NCI-H69 (cell line): Measurements from ENCODE around the gene CD40.

Source experiments
- DNase-seq: peaks from one replicate; lab custom pipeline; 2025; lab: John Stamatoyannopoulos, UW

CD40 gene

DNA sequence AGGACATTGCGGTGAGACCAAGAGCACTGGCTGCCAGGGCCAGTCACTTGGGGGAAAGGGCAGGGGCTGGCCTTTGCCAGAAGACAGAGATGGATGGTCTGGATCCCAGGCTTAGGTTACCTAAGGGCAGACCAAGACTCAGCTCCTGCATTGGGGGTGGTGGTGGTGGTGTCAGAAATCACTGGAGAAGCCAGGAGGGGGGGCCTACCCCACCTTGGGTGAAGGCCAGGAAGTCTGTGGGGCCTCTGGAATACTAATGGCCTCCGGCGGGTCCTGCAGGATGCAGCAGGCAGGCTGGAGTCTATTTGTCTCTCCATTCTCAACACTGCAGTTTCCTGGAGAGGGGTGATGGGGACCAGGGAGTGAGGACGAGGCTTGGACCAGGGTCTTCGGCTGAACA lies 32.8 kb downstream of the CD40 start:
- DNase-seq = peak; percentile 66

DNA sequence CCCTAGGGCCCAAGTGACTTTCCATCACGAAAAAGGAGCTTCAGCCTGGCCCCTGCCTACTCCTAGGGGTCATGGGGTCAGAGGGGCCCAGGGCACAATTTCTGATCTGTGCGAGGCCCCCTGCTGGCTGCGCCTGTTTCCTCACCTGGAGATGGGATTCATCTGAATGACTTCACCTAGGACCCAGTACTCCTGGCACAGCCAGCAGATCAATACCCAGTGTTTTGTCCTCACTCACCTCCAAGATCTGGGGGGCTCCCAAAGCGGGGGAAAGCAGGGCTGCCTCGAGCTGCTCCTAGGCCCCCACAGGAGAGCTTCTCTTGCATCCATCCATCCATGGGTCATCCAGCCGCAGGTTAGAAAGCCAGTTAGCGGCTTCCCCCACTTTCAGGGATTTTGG lies 33.8 kb downstream of the CD40 start:
- DNase-seq = no peak

DNA sequence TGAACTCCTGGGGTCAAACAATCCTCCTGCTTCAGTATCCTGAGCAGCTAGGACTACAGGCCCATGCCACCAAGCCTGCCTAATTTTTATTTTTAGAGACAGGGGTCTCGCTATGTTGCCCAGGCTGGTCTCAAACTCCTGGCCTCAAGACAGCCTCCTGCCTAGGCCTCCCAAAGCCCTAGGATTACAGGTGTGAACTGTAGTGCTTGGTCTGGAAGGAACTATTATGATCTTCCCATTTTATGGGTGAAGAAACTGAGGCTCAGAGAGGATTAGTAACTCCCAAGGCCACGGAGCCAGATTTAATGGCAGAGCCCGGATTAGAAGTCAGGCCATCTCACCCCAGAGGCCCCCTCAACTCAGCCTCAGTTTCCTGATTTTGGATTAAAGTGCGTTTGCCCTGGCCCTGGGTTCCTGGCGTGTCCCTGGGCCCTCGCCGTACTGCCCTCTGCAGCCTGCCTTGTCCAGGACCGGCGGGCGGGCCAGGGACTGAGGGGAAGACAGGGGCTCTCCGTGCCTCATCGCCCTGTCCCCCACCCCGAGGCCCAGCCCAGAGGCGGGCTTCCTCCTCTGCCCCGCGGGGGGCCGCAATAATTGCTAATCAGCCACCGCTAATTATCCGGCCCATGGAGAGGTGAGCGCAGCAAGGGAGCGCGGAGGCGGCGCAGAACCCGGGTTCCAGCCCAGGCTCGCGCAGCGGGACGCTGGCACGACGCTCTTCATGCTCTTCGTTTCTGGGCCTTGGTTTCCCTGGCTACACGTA lies 34.9 kb downstream of the CD40 start:
- DNase-seq = no peak

DNA sequence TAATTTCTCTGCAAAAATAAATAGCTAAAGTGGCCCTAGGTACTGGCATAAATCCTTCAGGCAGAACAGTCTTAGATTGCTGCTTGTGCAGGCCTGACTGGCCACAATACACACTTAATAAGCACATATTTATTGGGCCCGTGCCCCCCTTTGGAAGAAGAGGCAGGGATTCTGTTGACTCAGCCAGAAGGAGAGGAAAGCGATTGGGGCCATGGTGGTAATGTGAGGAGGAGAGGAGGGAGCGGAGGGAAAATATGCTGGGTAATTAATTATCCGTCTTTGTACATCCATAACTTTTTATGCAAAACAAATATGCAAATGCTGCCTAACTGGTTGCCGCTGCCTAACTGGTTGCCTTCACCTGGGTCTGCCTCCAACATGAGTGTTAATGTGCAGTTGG lies 36.2 kb downstream of the CD40 start:
- peak; percentile 71 for DNase-seq

DNA sequence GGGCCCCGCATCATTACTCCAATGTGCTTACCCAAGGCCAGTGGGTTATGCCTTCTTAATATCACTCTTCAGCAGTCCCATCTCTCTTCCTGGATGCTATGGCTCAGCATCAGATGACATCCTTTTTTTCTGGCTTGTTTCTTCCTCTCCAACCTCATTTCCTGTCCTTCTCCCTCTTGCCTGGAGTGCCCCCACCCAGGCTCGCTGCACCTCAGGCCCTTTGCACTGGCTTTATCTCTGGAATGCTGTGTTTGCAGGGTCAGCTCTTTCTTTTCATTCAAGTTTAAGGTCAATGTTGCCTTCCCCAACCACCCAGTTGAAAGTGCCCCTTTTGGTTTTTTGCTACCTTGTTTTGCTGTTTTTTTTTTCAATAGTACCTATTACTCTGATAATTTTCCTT lies 36.7 kb downstream of the CD40 start:
- no peak for DNase-seq

DNA sequence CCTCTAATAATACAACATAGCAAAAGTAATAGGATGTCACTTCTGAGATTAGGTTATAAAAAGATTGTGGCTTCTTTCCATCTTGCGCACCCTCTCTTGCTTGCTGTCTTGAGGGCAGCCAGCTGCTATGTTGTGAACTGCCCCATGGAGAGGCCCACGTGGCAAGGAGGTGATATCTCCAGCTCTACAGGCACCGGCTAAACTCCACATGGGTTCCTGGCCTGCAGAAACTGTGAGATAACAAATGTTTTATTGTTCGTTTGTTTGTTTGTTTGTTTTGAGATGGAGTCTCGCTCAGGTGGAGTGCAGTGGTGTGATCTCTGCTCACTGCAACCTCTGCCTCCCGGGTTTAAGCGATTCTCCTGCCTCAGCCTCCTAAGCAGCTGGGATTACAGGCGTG lies 38.0 kb downstream of the CD40 start:
- no peak for DNase-seq

DNA sequence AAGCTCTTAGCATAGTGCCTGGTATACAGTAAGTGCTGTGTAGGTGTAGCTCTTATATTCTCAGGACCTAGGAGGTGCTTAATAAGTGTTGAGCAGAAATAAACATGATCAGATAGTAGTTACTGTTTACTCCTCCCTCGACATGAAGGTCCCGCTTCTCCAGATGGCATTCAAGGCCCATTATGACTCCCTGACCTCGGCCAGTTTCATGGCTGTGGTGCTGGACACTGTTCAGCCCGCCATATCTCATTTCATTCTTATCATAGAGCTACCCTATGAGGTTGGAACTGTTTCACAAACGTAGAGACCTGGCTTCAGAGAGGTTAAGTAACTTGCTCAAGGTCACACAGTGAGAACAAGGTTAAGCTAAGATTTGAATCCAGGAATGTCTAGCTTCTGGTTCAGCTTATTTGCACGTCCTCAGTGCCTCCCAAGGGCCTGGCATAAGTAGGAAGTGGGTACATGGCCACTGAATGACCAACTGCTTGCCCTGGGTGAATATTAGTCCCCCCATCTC lies 39.0 kb downstream of the CD40 start:
- no peak for DNase-seq

DNA sequence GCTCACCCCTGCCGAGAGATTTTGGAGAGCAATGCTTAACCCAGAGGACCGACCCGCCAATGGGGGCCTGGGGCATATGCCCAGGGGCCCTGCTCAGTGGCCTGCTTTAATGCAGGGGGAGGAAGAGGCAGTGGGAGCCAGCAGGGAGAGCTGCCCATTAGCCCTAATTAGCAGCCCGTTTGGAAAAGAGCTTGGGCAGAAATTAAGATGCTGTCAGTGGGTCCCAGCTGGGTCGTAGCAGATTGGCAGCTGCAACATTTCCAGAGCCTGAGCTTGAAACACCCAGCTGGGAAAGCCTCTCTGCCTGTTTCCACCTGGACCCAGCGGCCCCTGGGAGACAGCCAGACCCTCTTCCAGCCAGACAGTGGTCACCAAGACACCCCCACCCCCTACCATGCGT lies 39.5 kb downstream of the CD40 start:
- peak; percentile 75 for DNase-seq

DNA sequence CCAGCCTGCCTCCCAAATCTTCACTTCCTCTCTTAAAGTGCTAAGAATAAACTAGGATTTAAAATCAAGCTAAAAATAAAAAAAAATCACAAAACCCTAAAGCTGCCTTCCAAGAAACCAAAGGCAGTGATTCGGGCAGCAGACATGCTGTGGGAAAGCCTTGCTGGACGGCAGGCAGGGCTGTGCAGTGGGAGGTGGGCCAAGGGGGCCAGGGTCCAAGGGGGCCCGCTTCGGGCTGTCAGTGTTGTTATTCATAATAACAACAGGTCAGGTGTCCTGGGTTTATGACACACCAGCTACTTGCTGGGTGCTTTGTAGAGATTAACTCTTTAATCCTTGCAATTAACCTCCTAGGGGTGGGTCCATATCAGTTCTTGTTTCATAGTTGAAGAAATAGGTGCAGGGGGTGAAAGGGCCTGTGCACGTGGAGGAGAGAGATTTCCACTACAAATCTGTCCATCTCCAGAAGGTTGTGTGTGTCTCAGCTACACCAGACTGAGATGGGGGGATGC lies 40.4 kb downstream of the CD40 start:
- no peak for DNase-seq

DNA sequence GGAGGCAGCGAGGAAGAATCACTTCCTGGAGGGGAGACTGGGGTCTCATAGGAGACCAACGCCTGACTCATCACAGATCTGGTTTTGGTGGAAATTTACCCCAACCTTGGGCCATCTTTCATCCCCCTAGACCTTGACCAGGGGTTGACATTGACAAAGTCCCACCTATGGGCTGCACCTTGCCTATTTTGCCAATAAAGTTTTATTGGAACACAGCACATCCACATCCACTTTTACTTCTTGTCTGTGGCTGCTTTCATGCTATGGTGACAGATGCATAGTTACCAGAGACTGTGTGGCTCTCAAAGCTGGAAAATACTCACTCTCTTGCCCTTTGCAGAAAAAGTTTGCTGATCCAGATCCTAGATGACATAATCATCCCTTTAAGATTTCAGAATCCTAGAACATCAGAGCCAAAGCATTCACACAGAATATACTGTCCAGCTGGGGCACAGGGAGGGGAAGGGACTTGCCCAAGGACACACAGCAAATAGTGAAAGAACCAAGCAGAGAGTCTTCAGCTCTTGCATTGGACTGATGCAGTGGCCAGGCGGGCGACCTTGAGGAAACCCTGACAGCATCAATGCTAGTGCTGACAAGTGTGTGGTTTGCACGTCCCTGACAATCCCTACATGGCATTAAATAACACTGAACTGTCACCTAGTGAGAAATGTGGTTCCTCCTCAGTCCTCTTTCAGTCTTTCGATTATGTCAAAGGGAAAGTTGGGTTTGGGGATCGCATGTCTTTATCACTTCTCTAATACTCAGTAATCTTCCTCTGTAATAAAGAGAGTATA lies 41.2 kb downstream of the CD40 start:
- no peak for DNase-seq

DNA sequence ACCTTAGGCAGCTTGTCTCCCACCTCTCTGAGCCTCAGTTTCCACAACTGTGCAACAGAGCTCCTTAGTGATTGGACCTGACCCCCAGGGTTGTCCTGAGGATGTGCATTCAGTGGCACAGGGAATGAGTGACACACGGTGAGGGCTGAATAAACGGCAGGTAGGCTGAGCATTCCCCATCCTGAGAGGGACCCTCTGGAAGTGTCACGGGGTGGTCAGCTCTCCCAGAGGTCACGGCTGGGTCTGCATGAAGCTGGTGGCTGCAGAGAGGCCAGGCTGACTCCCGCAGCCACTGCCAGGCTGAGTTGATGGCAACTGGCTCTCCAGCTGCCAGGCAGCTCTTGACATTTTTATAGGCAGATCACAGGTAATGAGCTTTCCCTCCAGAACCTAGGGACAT lies 42.5 kb downstream of the CD40 start:
- no peak for DNase-seq

DNA sequence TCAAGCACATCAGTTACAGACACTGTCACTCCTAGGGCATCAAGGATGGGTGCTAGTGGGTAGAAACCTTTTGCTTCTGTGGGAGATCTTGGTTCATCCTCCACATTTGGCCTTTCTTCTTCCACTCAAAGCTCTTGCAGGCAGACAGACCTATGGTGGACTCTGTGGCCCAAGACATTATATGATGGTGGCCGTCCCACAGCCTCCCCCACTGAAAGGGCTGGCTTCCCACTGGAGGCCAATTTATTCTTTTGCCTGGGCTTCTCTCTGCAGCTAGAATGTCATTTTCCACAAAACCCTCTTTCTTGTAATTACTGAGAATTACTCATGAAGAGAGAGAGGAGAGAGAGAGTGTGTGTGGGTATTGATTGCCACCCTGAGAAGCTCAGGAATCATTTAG lies 43.8 kb downstream of the CD40 start:
- DNase-seq = no peak

DNA sequence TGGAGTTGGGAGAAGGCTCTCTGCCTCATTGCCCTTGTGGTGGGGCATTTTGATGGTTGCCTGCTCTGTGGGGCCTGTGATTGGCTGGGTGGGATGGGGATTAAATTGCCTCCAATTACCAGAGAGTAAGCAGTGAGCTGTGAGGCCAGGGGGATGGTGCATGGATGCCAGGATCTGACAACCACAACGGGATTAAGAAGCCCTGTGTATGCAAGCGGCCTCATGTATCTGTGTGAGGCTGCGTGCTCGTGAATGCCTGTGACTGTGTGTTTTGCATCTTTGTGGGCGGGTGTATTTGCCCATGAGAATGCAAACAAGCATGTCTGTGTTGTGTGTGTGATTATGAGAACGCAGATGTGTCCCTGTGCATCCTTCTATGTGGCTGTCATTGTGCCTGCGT lies 46.1 kb downstream of the CD40 start:
- DNase-seq = no peak

DNA sequence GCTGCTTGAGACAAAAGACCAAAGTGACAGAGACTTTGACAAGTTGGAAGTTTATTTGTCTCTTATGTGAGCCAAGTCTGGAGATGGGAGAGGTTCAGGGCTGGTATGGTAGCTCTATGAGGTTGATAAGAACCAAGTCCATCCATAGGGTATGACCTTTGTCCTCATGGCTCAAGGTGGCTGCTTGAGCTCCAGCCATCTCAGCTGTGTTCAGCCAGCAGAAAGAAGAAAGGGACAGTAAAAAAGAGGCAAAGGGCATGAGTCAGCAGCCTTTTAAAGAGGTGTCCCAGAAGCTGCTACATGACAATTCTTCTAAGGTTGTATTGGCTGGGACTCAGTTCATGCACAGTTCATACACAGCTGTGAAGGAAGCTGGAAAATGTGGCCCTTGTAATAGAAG lies 49.0 kb downstream of the CD40 start:
- DNase-seq = no peak

DNA sequence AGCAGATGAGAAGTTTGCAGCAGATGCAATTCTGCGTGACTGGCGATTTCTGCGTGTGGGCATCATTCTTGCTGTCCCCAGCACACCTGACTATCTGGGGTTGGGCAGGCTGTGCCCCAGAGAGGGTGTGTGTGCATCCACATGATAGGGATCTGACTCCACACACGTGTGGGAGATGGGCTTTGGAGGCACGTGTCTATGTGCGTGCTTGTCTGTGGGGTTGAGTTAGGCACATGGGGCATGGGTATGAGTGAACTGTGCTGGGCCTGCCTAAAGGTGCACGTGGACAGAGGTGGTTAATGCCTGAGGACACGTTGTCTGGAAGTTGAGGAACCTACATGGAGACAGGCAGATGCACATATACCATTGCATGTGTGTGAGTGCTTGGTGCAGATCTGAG lies 50.3 kb downstream of the CD40 start:
- DNase-seq = no peak

DNA sequence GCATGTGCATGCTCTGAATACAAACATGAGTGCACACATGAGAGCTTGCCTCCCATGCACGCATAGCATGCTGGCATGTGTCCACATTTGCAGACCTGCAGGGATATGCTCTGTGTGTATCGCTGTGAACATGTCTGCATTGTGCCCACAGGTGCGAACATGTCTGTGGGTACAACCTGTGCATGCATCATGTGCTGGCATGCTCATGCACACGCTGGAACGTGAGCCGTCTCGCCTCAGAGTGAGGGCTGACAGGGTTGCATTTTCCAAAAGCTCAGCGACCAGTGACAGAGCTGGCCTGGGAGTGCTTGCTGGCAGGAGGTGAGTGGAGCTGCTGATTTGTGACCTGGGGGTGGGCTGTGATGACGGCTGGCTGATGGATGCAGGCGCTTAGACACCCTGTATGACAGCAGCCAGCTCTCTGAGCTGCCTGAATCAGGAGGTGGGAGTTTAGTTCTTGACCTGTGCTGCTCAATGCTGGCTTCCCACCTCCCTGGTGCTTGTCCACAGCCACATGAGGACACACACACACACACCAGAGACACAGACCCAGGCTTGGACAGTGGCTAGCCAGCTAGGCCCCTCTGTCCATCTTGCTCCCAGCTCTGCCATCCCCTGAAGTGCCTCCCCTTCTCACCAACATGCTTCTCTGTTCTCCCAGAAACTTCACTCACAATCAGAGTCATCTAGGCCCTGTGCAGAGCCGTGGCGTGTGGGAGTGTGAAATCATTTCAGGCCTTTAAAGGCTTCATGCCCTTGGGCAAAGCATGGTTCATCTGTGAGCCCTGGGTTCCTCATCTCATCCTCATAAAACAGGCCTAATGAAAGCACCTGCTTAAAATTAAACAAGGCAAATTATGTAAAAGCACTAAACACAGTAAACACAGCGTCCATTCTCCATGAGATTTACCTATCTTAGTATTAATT lies 51.4 kb downstream of the CD40 start:
- peak; percentile 67 for DNase-seq

DNA sequence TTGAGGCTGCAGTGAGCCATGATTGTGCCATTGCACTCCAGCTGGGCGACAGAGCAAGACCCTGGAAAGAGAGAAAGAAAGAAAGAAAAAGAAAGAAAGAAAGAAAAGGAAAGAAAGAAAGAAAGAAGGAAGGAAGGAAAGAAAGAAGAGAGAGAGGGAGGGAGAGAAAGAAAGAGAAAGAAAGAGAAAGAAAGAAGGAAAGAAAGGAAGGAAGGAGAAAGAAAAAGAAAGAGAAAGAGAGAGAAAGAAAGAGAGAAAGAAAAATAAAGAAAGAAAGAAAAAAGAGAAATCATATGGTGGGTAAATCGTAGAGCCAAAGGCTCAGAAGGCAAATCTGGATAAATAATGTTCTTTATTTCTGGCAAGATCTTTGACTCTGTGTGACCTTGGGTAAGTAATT lies 53.4 kb downstream of the CD40 start:
- DNase-seq = no peak

DNA sequence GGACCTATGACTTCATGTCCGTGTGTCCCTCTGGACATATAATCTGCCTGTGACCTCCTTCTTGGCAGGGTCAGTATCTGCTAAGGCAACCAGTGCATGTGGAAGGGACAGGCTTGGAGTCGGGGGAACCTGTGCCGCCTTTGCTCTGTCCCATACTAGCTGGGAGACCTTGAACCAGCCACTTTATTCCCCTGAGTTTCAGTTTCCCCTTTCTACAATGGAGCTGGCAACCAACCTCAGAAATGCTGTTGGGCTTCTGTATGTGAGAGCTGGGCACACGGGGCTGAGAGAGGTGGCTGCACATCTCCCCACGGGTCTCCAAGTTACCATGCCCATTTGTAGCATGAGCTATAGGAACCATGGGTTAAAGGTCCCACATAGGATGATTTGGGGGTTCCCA lies 53.8 kb downstream of the CD40 start:
- no peak for DNase-seq

DNA sequence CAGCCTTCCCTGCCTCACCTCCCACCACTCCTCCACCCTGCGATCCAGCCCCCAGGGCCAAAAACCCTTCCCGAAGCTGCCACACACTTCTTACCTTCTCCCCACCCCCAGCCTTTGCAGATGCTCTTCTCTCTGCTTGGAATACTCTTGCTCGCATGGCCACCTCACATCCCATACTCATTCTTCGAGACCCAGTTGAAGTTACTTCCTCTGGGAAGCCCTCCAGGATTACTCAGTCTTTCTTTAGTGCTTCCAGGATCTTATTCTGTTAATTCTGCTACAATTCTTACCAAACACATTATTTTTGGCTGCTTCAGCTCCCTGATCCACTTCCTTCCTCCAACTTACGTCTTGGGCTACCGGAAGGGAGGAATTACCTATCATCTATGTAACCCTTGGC lies 54.3 kb downstream of the CD40 start:
- no peak for DNase-seq

DNA sequence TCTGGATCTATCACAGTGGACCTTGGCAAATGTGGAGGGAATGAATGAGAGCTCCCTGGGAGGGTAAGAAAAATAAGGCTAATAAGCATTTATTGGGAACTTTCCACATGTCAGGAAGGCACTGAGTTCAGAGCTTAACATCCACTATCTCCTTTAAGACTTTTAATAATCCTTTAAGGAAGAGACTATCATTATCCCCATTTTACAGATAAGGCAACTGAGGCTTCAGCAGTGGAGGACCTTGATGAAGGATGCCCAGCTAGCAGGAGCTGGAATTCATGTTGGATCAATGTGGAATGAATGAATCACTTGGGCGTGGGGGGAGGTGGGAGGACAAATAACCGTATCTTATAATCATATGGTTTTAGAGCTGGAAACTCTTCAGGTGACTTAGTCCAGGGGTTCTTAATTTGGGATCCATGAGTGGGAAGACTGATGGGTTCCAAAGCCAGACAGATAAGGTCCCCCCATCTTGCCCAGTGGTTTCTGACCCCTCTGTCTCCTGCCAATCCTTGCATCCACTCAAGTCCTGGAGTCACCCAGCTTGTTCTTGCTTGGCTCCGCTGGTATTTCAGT lies 54.9 kb downstream of the CD40 start:
- no peak for DNase-seq

DNA sequence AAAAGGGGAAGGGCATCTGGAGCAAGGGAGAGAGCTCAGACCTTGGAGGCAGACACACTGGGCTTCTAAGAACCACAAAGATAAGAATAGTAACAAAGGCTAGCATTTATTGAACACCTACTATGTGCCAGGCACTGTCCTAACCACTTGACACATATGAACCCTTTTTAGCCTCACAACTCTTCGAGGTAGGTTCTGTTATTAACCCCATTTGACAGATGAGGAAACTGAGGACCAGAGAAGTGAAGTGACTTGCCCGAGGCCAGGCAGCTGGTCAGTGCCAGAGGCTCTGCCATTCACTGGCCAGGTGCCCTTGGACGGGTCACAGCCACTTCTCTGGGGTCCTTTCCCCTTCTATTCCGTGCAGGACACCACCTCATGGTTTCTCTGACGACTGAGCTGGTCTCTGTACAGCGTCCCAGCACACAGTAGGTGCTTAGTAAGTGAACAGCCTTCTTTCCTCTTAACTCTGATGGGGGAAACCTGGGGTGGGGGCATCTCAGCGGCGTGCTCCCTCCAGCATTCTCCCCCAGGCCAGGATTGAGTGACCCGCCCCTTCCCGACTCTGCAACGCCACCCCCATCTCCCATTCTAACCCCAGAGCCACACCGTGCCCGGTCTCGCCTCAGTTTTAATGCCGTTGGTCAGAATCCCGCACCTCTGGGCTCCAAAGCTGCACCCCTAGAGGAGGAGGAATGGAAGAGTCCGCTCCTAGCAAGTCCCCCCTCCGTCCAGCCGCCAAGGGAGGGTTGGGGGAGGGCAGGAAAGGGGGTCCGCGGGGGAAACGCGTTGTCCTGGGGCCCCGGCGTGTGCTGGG lies 55.7 kb downstream of the CD40 start:
- DNase-seq = no peak
